Inferior parietal cortex (tissue), 1 donor: ENCODE measurements around the gene HOXC12.

Source experiments
- DNase-seq: peaks from one replicate; pipeline ENCODE4 v3.0.0-alpha.2; 2016; ENCODE audit errors: extremely low spot score

The HOXC12 gene

GRCh38 chr12:53996240-53997203 is 41.8 kb downstream of the HOXC12 start:
- DNase-seq: no peak

DNA sequence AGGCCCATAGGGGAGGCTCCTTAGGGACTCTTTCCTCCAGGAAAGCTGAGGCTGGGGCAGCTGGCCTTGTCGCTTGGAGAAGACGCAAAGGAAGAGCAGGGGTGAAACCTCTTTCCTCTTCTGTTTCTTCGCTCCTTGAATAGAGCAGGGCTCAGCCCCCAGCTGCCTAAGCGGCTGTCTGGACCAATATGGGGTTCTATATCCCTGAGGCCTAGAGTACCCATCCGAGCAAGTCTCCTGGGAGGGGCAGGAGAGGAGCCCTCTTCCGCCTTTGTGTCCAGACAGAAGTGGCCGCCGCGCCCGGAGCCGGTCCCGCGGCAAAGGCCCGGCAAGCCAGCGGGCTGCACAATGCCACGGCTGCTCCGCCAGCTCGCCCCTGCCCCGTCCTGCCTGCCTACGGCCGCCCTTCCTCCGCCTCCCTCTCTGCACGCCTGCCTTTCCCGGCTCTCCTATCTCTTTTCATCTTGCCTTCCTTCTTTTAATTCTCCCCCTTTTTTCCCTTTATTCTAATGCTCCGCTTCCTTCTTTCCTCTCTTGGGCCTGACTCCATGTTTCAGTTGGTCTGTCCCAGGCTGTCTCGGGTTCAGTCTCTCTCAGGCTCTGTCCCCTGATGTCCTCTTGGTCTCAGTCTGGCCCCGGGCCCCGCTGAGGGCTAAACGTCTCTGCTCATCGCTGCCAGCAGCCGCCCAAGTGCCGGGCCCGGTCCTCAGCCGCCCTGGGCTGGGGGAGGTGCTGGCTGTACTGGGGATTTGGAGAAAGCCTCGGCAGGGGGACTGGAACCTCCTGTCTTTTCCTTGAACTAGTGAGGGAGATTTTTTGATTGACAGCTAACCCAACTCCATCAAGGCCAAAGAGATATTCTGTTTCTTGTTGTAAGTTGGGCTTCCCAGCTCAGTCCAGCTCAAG is 42.8 kb downstream of the HOXC12 start:
- no peak for DNase-seq

GRCh38 chr12:53998110-53998899 is 43.6 kb downstream of the HOXC12 start:
- DNase-seq: no peak

DNA sequence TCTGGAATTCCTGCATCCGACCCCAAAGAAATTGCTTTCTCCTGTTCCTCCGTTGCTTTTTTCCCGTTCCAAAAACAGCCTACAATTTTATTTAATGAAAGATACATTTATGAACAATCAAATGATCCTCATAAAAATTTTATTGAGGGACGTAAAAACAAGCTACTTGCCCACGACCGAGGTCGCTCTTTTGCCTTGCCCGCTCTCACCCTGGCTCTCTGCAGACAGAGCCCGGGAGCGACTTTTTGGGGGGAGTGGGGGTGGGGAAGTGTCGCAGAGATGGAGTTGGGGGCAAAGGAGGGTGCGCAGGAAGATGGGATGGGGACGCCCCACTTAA is 44.2 kb downstream of the HOXC12 start:
- DNase-seq: no peak

GRCh38 chr12:53999559-54000115 is 44.9 kb downstream of the HOXC12 start:
- no peak for DNase-seq

DNA sequence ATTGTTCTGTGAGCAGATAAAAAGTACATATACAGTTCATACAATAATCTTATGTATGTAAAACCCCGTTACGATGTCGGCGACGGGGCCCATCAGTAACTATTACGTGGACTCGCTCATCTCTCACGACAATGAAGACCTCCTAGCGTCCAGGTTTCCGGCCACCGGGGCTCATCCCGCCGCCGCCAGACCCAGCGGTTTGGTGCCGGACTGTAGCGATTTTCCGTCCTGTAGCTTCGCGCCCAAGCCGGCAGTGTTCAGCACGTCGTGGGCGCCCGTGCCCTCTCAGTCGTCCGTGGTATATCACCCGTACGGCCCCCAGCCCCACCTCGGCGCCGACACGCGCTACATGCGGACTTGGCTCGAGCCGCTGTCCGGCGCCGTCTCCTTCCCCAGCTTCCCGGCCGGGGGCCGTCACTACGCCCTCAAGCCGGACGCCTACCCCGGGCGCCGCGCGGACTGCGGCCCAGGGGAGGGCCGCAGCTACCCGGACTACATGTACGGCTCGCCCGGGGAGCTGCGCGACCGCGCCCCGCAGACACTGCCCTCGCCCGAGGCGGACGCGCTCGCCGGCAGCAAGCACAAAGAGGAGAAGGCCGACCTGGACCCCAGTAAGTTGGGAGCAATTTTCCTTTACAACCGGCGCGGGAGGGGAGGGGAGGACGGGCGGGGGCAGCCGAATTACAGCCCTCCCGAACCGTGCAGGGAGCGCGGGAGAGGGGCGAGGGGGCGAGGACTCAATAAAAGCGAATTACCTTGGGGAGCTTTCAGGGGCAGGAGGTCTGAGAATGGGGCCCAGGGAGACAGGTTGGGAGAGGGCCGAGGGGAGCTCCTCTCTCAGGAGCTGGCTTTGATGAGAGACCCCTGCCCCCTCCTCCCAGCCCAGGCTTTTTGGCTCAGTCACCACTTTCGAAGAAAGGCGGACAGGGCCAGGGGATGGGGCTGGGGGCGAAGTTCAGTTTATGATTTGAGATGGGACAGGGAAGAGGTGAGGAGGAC is 45.7 kb downstream of the HOXC12 start, which contains the start of gene HOXC9:
Gene HOXC9, plus strand, starts transcription at position 46 of the 999 bp plus-strand sequence. Its CDS starts 28 bp downstream, at position 74.
- no peak for DNase-seq

DNA sequence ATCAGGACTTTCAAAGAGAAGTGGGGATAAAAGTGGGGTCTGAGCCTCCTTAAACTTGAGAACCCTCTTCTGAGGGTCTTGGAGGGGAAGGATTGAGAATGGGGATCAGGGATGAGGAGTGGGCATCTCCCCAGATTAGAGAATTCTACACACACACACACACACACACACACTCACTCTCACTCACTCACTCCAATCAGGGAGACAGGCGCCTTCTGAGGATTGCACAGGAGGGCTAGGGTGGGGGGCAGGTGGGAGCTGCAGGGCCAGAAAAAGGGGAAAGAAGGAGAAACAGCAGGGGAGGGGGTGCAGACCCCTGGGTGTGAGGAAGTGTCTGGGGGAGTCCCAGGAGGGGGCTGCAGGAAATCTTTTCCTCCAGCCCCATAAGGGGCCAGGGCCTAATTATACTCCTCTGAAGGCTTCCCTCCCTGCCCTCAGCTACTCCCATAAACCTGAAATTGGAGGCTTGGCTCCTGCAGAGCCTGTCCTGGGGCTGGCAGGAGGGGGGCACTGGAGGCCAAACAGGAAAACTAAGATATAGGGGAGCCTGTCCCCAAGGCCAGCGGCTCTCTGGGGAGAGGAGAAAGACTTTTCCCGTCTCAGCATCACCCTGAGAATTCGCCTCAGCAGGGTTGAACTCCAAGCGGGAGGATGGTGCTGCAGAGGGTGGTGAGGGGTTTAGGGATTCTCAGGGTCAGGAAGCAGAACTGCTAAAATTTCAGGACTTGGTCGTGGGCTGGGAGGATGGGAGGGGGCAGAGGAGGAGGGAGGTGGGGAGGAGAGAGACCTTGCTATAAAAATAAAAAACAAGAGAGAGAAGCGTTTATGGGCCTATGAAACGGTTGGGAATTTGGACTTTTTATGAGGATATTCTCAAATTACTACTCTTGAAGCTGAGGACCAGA is 46.8 kb downstream of the HOXC12 start:
- no peak for DNase-seq

DNA sequence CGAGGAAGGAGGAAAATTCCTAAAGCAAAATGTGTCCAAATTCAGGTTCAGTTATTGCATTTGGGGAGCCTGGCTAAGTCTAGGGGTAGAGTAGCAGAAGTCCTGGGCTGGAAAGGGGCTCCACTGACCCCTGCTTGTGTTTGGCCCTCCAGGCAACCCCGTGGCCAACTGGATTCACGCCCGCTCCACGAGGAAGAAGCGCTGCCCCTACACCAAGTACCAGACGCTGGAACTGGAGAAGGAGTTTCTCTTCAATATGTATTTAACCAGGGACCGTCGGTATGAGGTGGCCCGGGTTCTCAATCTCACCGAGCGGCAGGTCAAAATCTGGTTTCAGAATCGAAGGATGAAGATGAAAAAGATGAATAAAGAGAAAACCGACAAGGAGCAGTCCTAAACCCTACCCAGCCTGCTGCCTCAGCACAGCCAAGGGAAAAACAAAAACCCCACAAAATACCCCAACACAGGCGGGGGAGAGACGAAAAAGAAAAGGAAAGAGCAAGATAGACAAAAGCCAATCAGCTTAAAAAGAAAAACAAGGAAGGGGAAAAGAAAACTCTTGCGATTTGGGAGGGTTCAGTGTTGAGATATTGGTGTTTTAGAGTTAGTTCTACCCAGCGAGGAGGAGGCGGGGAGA is 47.7 kb downstream of the HOXC12 start:
- DNase-seq: no peak

GRCh38 chr12:54002915-54003389 is 48.2 kb downstream of the HOXC12 start:
- DNase-seq: no peak

- no peak for DNase-seq
These were observed 48.9 kb downstream of the HOXC12 start for GRCh38 chr12:54003625-54004024.

- DNase-seq: no peak
These were observed 49.5 kb downstream of the HOXC12 start for GRCh38 chr12:54004063-54004840.

DNA sequence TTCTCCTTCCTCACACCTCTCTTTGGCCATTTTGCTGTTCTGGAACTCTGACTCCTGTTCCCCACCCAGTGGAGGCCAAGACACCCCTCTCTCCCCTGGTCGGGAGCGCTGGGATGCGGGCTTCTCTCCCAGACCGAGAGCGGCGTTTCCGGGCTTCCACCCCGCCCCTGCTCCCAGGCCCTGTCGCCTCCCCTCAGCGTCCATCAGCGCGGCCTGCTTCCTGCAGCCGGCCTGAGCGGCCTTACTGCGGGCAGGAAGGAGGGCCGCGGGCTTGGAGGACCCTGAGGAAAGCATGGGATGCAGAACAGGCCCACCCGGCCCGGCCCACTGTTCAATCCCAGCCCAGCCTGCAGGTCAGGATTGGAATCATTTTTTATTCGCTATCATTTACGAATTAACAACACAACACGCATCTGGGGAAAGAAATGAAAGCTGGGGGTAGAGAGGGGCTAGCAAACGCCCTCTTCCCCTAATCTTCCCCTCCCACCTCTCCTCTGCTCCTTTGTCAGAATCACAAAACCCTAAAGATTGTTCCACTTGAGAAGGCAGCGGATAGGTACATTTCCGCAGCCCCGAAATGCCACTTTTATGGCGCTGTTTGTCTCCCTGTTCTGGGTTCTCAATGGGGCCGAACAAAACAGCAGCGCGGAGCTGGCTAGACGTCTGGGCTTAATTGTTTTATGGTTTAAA is 50.3 kb downstream of the HOXC12 start:
- no peak for DNase-seq

DNA sequence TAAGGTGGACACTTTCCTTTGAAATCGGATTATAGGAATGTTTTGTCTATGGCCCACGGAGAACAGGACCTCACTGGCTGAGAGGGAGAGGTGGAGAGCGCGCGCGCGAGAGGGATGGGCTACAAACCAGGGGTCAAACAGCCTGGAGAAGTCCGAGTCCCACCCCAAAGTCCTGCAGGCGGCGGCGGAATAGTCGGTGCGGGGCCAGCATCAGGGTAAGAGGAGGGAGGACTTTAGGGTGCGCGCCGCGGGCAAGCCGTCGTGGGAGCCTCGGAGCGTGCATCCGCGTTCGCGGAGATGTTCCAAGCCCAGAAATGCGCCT is 50.8 kb downstream of the HOXC12 start:
- no peak for DNase-seq

- peak; percentile 86 for DNase-seq
These were observed 51.3 kb downstream of the HOXC12 start for GRCh38 chr12:54005853-54006558.

DNA sequence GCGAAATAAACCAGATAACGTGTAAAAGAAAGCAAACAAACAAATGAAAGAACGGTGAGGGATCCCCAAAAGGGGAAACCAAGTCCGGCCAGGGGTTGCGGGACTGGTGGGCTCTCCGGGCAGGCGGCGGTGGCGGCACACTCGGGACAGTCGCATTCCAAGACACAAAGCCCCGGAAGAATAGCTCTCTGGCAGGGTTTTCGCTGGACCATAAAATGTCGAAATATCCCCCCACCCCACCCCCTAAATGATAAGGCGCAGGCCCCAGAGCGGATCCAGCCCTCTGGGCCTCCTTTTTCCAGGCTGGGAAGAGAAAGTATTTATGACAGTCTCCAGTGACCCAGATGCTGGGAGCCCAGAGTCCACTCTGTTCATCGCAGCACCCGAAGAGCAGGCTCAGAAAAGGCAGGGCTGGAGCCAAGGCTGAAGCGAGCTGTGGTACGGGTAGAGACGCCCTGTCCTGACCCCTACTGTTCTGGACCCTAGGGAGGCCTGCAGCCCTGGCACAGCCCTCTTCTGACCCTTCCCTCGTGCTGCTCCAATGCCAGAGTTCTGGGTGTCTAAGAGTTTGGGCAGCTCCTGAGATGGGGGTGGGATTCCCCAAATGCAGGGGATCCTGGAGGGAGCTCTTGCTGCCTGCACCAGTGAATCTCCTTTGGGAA is 52.0 kb downstream of the HOXC12 start:
- DNase-seq: no peak
